ENCODE measurements around the gene CUBN.

The CUBN gene

DNA sequence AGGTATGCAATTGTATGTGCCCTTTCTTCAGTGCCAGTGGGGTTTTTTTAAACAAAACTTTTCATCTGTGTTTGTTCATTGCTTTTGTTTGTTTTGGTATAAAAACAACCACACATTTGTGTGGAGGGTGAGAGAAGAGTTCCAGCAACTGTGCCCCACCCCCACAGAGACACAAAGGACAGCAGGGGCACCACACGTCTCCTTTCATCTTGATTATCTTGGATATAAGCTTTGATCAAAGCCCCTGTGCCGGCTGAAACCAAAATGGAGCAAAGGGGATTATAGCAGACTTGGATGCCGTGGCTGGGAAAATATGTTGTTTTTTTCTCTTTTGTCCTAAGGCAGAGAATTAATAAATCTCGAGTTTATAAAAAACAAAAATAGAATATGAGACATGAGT, 200.5 kb downstream of the CUBN start:
- Histone ChIP-seq H3K4ac (ENCODE audit: low read depth, low read length) (no peak overlapping the region), H3K18ac (ENCODE audit: low read length) (no peak overlapping the region), H2AK5ac (ENCODE audit: low read length) (no peak overlapping the region), H3K27ac (ENCODE audit: low read depth, low read length) (no peak overlapping the region), H3K56ac (ENCODE audit: low read length) (no peak overlapping the region), H3K4me1 (ENCODE audit: control insufficient read depth, low read depth, low read length) (peaks cover 1% of the 10 kb centered on the region), H2BK120ac (ENCODE audit: low read depth, low read length) (no peak overlapping the region), H3K23ac (ENCODE audit: low read length) (no peak overlapping the region), H3K4me3 (ENCODE audit: low read length) (no peak overlapping the region), H2BK15ac (replicated peaks; ENCODE audit: low read depth) (no peak overlapping the region), H3K27me3 (ENCODE audit: insufficient read depth, low read length, poor library complexity) (no peaks in the 10 kb centered on the region), H3K79me1 (ENCODE audit: low read length) (no peaks in the 10 kb centered on the region), H3K4me2 (ENCODE audit: low read length) (no peak overlapping the region), H3K36me3 (ENCODE audit: control insufficient read depth, insufficient read depth, low read length) (no peaks in the 10 kb centered on the region), H3K79me2 (ENCODE audit: control insufficient read depth, insufficient read depth, low read length) (no peaks in the 10 kb centered on the region), H4K5ac (ENCODE audit: low read length) (no peak overlapping the region), H4K8ac (ENCODE audit: low read depth, low read length) (no peak overlapping the region), H3K9ac (ENCODE audit: low read length) (no peak overlapping the region), H2BK5ac (ENCODE audit: low read length) (no peak overlapping the region)
- DNase-seq = peak; percentile 66
- WGBS (ENCODE audit: extremely low coverage, insufficient coverage, low lambda C conversion rate) = no CpG with 5 or more reads among the region's 4 CpGs

DNA sequence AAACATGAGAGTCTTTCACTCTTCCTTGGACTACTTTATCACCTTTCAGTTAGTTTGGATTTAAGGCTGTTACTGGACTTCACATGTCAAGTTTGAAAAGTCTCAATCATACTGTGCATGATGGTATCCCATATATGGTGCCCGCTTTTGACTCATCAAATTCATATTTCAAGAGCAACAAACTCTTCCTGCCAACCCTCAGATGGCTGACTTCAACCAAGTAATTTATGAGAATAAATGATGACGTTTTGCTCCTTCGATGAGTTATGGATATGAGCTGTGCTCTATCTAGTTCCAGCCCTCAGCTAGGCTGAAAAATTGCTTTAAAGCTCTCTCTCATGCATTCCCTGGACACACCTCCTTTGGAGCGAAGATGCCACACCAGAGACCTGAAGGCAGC, 202.1 kb downstream of the CUBN start:
- H2BK15ac ChIP-seq (replicated peaks; ENCODE audit: low read depth) = no peak overlapping the region
- H4K8ac ChIP-seq (ENCODE audit: low read depth, low read length) = no peak overlapping the region
- no CpG with 5 or more reads among the region's 4 CpGs for WGBS (ENCODE audit: extremely low coverage, insufficient coverage, low lambda C conversion rate)
- H2BK120ac ChIP-seq (ENCODE audit: low read depth, low read length) = no peak overlapping the region
- no peaks in the 10 kb centered on the region for H3K79me2 ChIP-seq (ENCODE audit: control insufficient read depth, insufficient read depth, low read length)
- H3K4me2 ChIP-seq (ENCODE audit: low read length) = no peak overlapping the region
- H3K23ac ChIP-seq (ENCODE audit: low read length) = no peak overlapping the region
- no peak overlapping the region for H2BK5ac ChIP-seq (ENCODE audit: low read length)
- H3K27me3 ChIP-seq (ENCODE audit: insufficient read depth, low read length, poor library complexity) = no peaks in the 10 kb centered on the region
- H3K4ac ChIP-seq (ENCODE audit: low read depth, low read length) = no peak overlapping the region
- H3K79me1 ChIP-seq (ENCODE audit: low read length) = no peaks in the 10 kb centered on the region
- no peak overlapping the region for H3K56ac ChIP-seq (ENCODE audit: low read length)
- no peak overlapping the region for H4K5ac ChIP-seq (ENCODE audit: low read length)
- no peak overlapping the region for H2AK5ac ChIP-seq (ENCODE audit: low read length)
- no peak for DNase-seq
- H3K36me3 ChIP-seq (ENCODE audit: control insufficient read depth, insufficient read depth, low read length) = no peaks in the 10 kb centered on the region
- H3K9ac ChIP-seq (ENCODE audit: low read length) = no peak overlapping the region
- no peak overlapping the region for H3K4me3 ChIP-seq (ENCODE audit: low read length)
- H3K4me1 ChIP-seq (ENCODE audit: control insufficient read depth, low read depth, low read length) = peaks cover 1% of the 10 kb centered on the region
- no peak overlapping the region for H3K27ac ChIP-seq (ENCODE audit: low read depth, low read length)
- no peak overlapping the region for H3K18ac ChIP-seq (ENCODE audit: low read length)

GRCh38 chr10:16923726-16924125, 205.9 kb downstream of the CUBN start:
- WGBS (ENCODE audit: extremely low coverage, insufficient coverage, low lambda C conversion rate) = no CpG with 5 or more reads among the region's 3 CpGs
- no peaks in the 10 kb centered on the region for H3K79me2 ChIP-seq (ENCODE audit: control insufficient read depth, insufficient read depth, low read length)
- H2BK120ac ChIP-seq (ENCODE audit: low read depth, low read length) = no peak overlapping the region

GRCh38 chr10:16923309-16923708, 206.3 kb downstream of the CUBN start:
- Histone ChIP-seq H2BK120ac (ENCODE audit: low read depth, low read length) (no peak overlapping the region), H2BK5ac (ENCODE audit: low read length) (no peak overlapping the region), H4K5ac (ENCODE audit: low read length) (no peak overlapping the region), H3K23ac (ENCODE audit: low read length) (no peak overlapping the region), H3K9ac (ENCODE audit: low read length) (no peak overlapping the region), H3K27me3 (ENCODE audit: insufficient read depth, low read length, poor library complexity) (no peaks in the 10 kb centered on the region), H3K56ac (ENCODE audit: low read length) (no peak overlapping the region), H3K79me2 (ENCODE audit: control insufficient read depth, insufficient read depth, low read length) (no peaks in the 10 kb centered on the region), H3K79me1 (ENCODE audit: low read length) (no peaks in the 10 kb centered on the region), H3K27ac (ENCODE audit: low read depth, low read length) (no peak overlapping the region), H3K18ac (ENCODE audit: low read length) (no peak overlapping the region), H4K8ac (ENCODE audit: low read depth, low read length) (no peak overlapping the region), H3K4me1 (ENCODE audit: control insufficient read depth, low read depth, low read length) (no peaks in the 10 kb centered on the region), H2BK15ac (replicated peaks; ENCODE audit: low read depth) (no peak overlapping the region), H3K4me3 (ENCODE audit: low read length) (no peak overlapping the region), H2AK5ac (ENCODE audit: low read length) (no peak overlapping the region), H3K4me2 (ENCODE audit: low read length) (no peak overlapping the region), H3K36me3 (ENCODE audit: control insufficient read depth, insufficient read depth, low read length) (no peaks in the 10 kb centered on the region), H3K4ac (ENCODE audit: low read depth, low read length) (no peak overlapping the region)
- no CpG with 5 or more reads among the region's 2 CpGs for WGBS (ENCODE audit: extremely low coverage, insufficient coverage, low lambda C conversion rate)
- DNase-seq = no peak

More at GRCh38 chr10:16923726-16924125, 205.9 kb downstream of the CUBN start:
- Histone ChIP-seq H2BK5ac (ENCODE audit: low read length) (no peak overlapping the region), H3K36me3 (ENCODE audit: control insufficient read depth, insufficient read depth, low read length) (no peaks in the 10 kb centered on the region), H3K79me1 (ENCODE audit: low read length) (no peaks in the 10 kb centered on the region), H3K9ac (ENCODE audit: low read length) (no peak overlapping the region), H3K4ac (ENCODE audit: low read depth, low read length) (no peak overlapping the region), H3K27me3 (ENCODE audit: insufficient read depth, low read length, poor library complexity) (no peaks in the 10 kb centered on the region), H2BK15ac (replicated peaks; ENCODE audit: low read depth) (no peak overlapping the region), H2AK5ac (ENCODE audit: low read length) (no peak overlapping the region), H3K4me2 (ENCODE audit: low read length) (no peak overlapping the region), H3K18ac (ENCODE audit: low read length) (no peak overlapping the region), H3K27ac (ENCODE audit: low read depth, low read length) (no peak overlapping the region), H3K23ac (ENCODE audit: low read length) (no peak overlapping the region), H4K8ac (ENCODE audit: low read depth, low read length) (no peak overlapping the region), H3K4me3 (ENCODE audit: low read length) (no peak overlapping the region), H3K56ac (ENCODE audit: low read length) (no peak overlapping the region), H3K4me1 (ENCODE audit: control insufficient read depth, low read depth, low read length) (no peaks in the 10 kb centered on the region), H4K5ac (ENCODE audit: low read length) (no peak overlapping the region)
- no peak for DNase-seq

DNA sequence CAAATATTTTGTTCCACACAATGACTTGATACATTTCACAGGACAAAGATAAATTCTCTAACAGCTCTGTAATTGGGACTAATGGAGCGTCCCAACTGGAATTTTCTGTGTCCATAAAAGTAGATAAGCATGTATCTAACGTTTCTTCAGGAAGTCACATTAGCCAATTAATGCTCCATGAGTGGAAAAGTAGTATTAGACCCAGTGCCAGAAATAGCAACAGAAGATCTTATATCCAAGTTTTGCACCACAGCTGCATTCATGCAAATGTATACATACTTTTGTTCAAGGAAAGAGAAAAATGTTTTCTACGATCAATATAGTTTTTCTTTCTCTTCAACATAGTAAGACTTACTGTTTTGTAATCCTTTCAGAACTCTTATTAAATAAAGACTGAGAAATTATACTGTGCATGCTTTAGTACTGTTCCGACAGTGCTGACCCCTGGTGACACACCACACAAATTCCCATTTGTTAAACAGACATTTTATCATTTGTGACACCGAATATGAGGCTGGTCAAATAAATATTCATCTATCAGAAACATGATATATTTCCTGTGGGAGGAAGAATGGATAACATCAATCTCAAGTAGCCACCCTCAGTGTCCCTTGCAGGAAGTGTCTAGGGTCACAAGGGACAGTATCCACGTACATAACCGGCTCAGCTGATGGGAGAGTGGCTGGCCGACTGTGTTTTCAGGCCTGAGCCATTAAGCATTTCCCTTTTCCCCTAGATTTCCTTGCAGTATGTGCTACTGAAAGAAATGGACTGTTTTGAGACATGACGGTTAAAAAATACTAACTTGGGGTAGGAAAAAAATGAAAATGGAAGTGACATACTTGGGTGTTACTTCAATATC, 210.3 kb downstream of the CUBN start:
- H3K56ac ChIP-seq (ENCODE audit: low read length) = no peak overlapping the region
- H3K4ac ChIP-seq (ENCODE audit: low read depth, low read length) = no peak overlapping the region
- H3K9ac ChIP-seq (ENCODE audit: low read length) = no peak overlapping the region
- no peak overlapping the region for H3K27ac ChIP-seq (ENCODE audit: low read depth, low read length)
- H3K18ac ChIP-seq (ENCODE audit: low read length) = no peak overlapping the region
- H2BK120ac ChIP-seq (ENCODE audit: low read depth, low read length) = no peak overlapping the region
- H2BK5ac ChIP-seq (ENCODE audit: low read length) = no peak overlapping the region
- DNase-seq = no peak
- H4K5ac ChIP-seq (ENCODE audit: low read length) = no peak overlapping the region
- H3K27me3 ChIP-seq (ENCODE audit: insufficient read depth, low read length, poor library complexity) = no peaks in the 10 kb centered on the region
- no peak overlapping the region for H2BK15ac ChIP-seq (replicated peaks; ENCODE audit: low read depth)
- no CpG with 5 or more reads among the region's 9 CpGs for WGBS (ENCODE audit: extremely low coverage, insufficient coverage, low lambda C conversion rate)
- no peaks in the 10 kb centered on the region for H3K79me1 ChIP-seq (ENCODE audit: low read length)
- no peak overlapping the region for H4K8ac ChIP-seq (ENCODE audit: low read depth, low read length)
- H3K4me3 ChIP-seq (ENCODE audit: low read length) = no peak overlapping the region
- H3K4me1 ChIP-seq (ENCODE audit: control insufficient read depth, low read depth, low read length) = no peaks in the 10 kb centered on the region
- H3K23ac ChIP-seq (ENCODE audit: low read length) = no peak overlapping the region
- no peaks in the 10 kb centered on the region for H3K79me2 ChIP-seq (ENCODE audit: control insufficient read depth, insufficient read depth, low read length)
- no peak overlapping the region for H3K4me2 ChIP-seq (ENCODE audit: low read length)
- H2AK5ac ChIP-seq (ENCODE audit: low read length) = no peak overlapping the region
- H3K36me3 ChIP-seq (ENCODE audit: control insufficient read depth, insufficient read depth, low read length) = no peaks in the 10 kb centered on the region

- WGBS (ENCODE audit: extremely low coverage, insufficient coverage, low lambda C conversion rate) = no CpG with 5 or more reads among the region's 6 CpGs
- H3K27ac ChIP-seq (ENCODE audit: low read depth, low read length) = no peak overlapping the region
- H3K4ac ChIP-seq (ENCODE audit: low read depth, low read length) = no peak overlapping the region
Observed at GRCh38 chr10:16916496-16916895, 213.1 kb downstream of the CUBN start.

More at GRCh38 chr10:16916496-16916895, 213.1 kb downstream of the CUBN start:
- Histone ChIP-seq H3K79me2 (ENCODE audit: control insufficient read depth, insufficient read depth, low read length) (no peaks in the 10 kb centered on the region), H3K4me2 (ENCODE audit: low read length) (no peak overlapping the region), H3K4me1 (ENCODE audit: control insufficient read depth, low read depth, low read length) (no peaks in the 10 kb centered on the region), H4K8ac (ENCODE audit: low read depth, low read length) (no peak overlapping the region), H2BK120ac (ENCODE audit: low read depth, low read length) (no peak overlapping the region), H2BK15ac (replicated peaks; ENCODE audit: low read depth) (no peak overlapping the region), H2AK5ac (ENCODE audit: low read length) (no peak overlapping the region), H4K5ac (ENCODE audit: low read length) (no peak overlapping the region), H3K4me3 (ENCODE audit: low read length) (no peak overlapping the region), H3K56ac (ENCODE audit: low read length) (no peak overlapping the region), H3K27me3 (ENCODE audit: insufficient read depth, low read length, poor library complexity) (no peaks in the 10 kb centered on the region), H3K79me1 (ENCODE audit: low read length) (no peaks in the 10 kb centered on the region), H3K23ac (ENCODE audit: low read length) (no peak overlapping the region), H3K9ac (ENCODE audit: low read length) (no peak overlapping the region), H2BK5ac (ENCODE audit: low read length) (no peak overlapping the region), H3K36me3 (ENCODE audit: control insufficient read depth, insufficient read depth, low read length) (no peaks in the 10 kb centered on the region), H3K18ac (ENCODE audit: low read length) (no peak overlapping the region)
- DNase-seq = no peak
